Hepatocyte (in vitro differentiated cells): ENCODE results near the gene SUCLG2. TPM values are rescaled to one million over a fixed set of nuclear protein-coding genes. Genes with fewer than 3 reads are reported as not detected.

Experiments used
- DNase-seq: peaks from one replicate; pipeline ENCODE4 v3.0.0-alpha.2; 2016; ENCODE audit warnings: low spot score
- H2AFZ ChIP-seq: fragments of 200-600 bp; sonication (generic); 2 replicates; pipeline ENCODE4 v1.6.0; 2016; ENCODE audit warnings: antibody characterized with exemption, mild to moderate bottlenecking
- H3K27ac ChIP-seq: fragments of 200-600 bp; sonication (generic); 2 replicates; pipeline ENCODE4 v1.5.1; 2016; ENCODE audit warnings: mild to moderate bottlenecking
- H3K27me3 ChIP-seq: fragments of 200-600 bp; sonication (generic); 2 replicates; pipeline ENCODE4 v1.6.1; 2016
- H3K36me3 ChIP-seq: fragments of 200-600 bp; sonication (generic); replicated peaks from 2 replicates; pipeline ENCODE4 v1.5.1; 2016; ENCODE audit warnings: low read depth; ENCODE audit not compliant: insufficient read depth
- H3K4me1 ChIP-seq: fragments of 200-600 bp; sonication (generic); 2 replicates; pipeline ENCODE4 v1.5.1; 2016; ENCODE audit warnings: mild to moderate bottlenecking, moderate library complexity; ENCODE audit not compliant: insufficient read depth
- H3K4me2 ChIP-seq: fragments of 200-600 bp; sonication (generic); 2 replicates; pipeline ENCODE4 v1.6.0; 2016
- H3K4me3 ChIP-seq: fragments of 200-600 bp; sonication (generic); 2 replicates; pipeline ENCODE4 v1.5.1; 2016; ENCODE audit warnings: mild to moderate bottlenecking
- H3K79me2 ChIP-seq: fragments of 200-600 bp; sonication (generic); 2 replicates; pipeline ENCODE4 v1.6.0; 2017; ENCODE audit warnings: mild to moderate bottlenecking
- H3K9me2 ChIP-seq: fragments of 200-600 bp; sonication (generic); replicated peaks from 2 replicates; pipeline ENCODE4 v1.6.0; 2017; ENCODE audit warnings: mild to moderate bottlenecking; ENCODE audit not compliant: insufficient read depth
- H3K9me3 ChIP-seq: fragments of 200-600 bp; sonication (generic); 2 replicates; pipeline ENCODE4 v1.5.1; 2016; ENCODE audit warnings: low read depth, mild to moderate bottlenecking
- H4K20me1 ChIP-seq: fragments of 200-600 bp; sonication (generic); 2 replicates; pipeline ENCODE4 v1.6.0; 2016; ENCODE audit warnings: mild to moderate bottlenecking; ENCODE audit not compliant: insufficient read depth, poor library complexity, severe bottlenecking
- EZH2 ChIP-seq: fragments of 200-600 bp; sonication (generic); IDR thresholded peaks from 2 replicates; pipeline ENCODE4 v1.6.1; 2016; ENCODE audit warnings: antibody characterized with exemption, mild to moderate bottlenecking, borderline replicate concordance
- EZH2phosphoT487 ChIP-seq: fragments of 200-600 bp; sonication (generic); IDR thresholded peaks from one replicate; pipeline ENCODE4 v1.6.1; 2018; ENCODE audit warnings: antibody characterized with exemption, mild to moderate bottlenecking, low read depth, moderate library complexity; ENCODE audit not compliant: unreplicated experiment, severe bottlenecking
- WGBS: methylation state at CpG from one replicate; pipeline ENCODE4 v1.1.6; 2016; ENCODE audit warnings: low lambda C conversion rate; ENCODE audit errors: missing lambda C conversion rate; 5-methylcytosine and 5-hydroxymethylcytosine counted together
- polyA plus RNA-seq: library from polyadenylated mRNA; unstranded; fragments of >200 nt; fragmentation: Nextera tagmentation; extraction: Ambion mirVana; gene quantifications from 2 replicates; pipeline ENCODE4 v1.2.1, GENCODE V29; 2016
- total RNA-seq: library from RNA; depleted of rRNA; stranded (reverse); fragments of >200 nt; gene quantifications from 2 replicates; pipeline ENCODE4 v1.2.3, GENCODE V29; 2014
- TF ChIP-seq, protein P1 (sequence below): fragments of 200-600 bp; sonication (generic); IDR thresholded peaks from 2 replicates; pipeline ENCODE4 v1.5.1; 2016; ENCODE audit warnings: antibody characterized with exemption, mild to moderate bottlenecking; ENCODE audit not compliant: poor library complexity

SUCLG2 gene
- total and polyA plus RNA-seq, 2 experiments from 2014 or later: 58.0 to 94.2 TPM

DNA sequence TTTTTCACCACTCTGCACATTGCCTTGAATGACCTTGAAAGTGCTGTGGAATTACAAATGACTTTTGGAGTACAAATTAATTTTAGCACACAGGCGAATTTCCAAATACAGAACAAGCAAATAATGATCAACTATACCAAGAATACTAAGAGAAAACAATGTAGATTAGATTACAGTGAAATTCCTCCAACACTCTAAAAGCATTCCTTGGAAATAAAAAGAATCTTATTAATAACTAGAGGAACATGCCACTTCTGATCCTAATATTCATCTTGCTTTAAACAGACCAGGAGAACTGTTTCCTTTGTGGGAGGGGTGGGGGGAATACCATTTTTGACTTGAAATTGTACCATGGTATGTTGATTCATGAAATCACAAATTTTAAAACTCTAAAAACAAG is 167.5 kb downstream of the SUCLG2 start:
- H3K4me1 ChIP-seq: no peaks in the 10 kb centered on the region
- WGBS: 87% methylated on average over 1 of the region's 1 CpG
- H3K79me2 ChIP-seq: no peaks in the 10 kb centered on the region
- no peaks in the 10 kb centered on the region for H3K9me3 ChIP-seq
- H3K36me3 ChIP-seq: no peaks in the 10 kb centered on the region
- H3K4me2 ChIP-seq: no peak overlapping the region
- H2AFZ ChIP-seq: no peak overlapping the region
- H3K27ac ChIP-seq: no peak overlapping the region
- TF ChIP-seq, protein P1, sequence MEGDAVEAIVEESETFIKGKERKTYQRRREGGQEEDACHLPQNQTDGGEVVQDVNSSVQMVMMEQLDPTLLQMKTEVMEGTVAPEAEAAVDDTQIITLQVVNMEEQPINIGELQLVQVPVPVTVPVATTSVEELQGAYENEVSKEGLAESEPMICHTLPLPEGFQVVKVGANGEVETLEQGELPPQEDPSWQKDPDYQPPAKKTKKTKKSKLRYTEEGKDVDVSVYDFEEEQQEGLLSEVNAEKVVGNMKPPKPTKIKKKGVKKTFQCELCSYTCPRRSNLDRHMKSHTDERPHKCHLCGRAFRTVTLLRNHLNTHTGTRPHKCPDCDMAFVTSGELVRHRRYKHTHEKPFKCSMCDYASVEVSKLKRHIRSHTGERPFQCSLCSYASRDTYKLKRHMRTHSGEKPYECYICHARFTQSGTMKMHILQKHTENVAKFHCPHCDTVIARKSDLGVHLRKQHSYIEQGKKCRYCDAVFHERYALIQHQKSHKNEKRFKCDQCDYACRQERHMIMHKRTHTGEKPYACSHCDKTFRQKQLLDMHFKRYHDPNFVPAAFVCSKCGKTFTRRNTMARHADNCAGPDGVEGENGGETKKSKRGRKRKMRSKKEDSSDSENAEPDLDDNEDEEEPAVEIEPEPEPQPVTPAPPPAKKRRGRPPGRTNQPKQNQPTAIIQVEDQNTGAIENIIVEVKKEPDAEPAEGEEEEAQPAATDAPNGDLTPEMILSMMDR: no peak
- TF ChIP-seq EZH2phosphoT487 (no peak), EZH2 (no peak)
- H4K20me1 ChIP-seq: no peaks in the 10 kb centered on the region
- no peaks in the 10 kb centered on the region for H3K27me3 ChIP-seq
- no peak for DNase-seq
- H3K9me2 ChIP-seq: no peaks in the 10 kb centered on the region
- no peak overlapping the region for H3K4me3 ChIP-seq

DNA sequence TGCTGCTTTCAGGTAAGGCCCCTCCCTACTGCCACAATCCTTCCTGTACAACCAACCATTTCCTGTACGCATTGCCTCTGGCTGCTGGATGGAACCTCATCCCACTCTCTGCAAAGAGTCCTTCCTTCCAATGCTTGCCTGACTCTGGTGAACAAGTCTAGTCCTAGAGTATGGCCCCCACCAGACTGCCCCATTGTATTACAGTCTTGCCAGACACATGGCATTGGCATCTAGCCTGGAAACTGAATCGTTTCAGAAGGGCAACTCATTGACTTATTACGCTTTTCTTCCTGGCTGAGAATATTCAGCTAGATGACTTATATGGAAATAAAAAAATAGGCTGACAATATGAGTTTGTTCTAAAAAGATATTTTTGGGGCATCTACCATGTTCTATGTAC is 170.3 kb downstream of the SUCLG2 start:
- Histone ChIP-seq H3K27ac (no peak overlapping the region), H3K4me3 (no peak overlapping the region), H3K4me1 (no peaks in the 10 kb centered on the region), H3K9me2 (no peaks in the 10 kb centered on the region), H3K36me3 (no peaks in the 10 kb centered on the region), H3K27me3 (no peaks in the 10 kb centered on the region), H2AFZ (no peak overlapping the region), H4K20me1 (no peaks in the 10 kb centered on the region), H3K9me3 (no peaks in the 10 kb centered on the region), H3K4me2 (no peak overlapping the region), H3K79me2 (no peaks in the 10 kb centered on the region)
- TF ChIP-seq EZH2phosphoT487 (no peak), EZH2 (no peak)
- TF ChIP-seq, protein P1: no peak
- DNase-seq: no peak
- WGBS: 100% methylated on average over 3 of the region's 3 CpGs

DNA sequence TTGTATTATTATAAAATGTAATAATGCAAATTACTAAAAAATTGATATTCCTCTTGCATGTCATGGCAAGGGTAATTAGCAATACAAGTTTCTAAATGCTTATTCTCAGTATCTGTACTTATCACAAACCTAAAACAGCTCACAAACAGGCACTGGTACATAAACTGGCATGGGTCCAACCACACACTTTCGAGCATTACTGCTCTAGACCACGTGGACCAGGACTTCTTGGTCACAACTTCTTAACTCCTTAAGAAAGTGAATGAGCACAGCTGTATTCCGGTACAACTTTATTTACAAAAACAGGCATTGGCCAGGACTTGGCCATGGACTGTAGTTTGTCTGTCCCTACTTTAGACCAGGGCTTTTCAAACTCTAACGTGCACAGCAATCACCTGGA is 173.3 kb downstream of the SUCLG2 start:
- H3K27me3 ChIP-seq: no peaks in the 10 kb centered on the region
- H3K4me2 ChIP-seq: no peak overlapping the region
- no peaks in the 10 kb centered on the region for H3K79me2 ChIP-seq
- H2AFZ ChIP-seq: no peak overlapping the region
- whole genome bisulfite sequencing: 86% methylated on average over 4 of the region's 4 CpGs
- H4K20me1 ChIP-seq: no peaks in the 10 kb centered on the region
- no peak overlapping the region for H3K27ac ChIP-seq
- no peaks in the 10 kb centered on the region for H3K36me3 ChIP-seq
- no peak for TF ChIP-seq EZH2
- TF ChIP-seq, protein P1: no peak
- TF ChIP-seq EZH2phosphoT487: no peak
- H3K9me3 ChIP-seq: no peaks in the 10 kb centered on the region
- H3K4me3 ChIP-seq: no peak overlapping the region
- no peaks in the 10 kb centered on the region for H3K4me1 ChIP-seq
- H3K9me2 ChIP-seq: no peaks in the 10 kb centered on the region
- no peak for DNase-seq

DNA sequence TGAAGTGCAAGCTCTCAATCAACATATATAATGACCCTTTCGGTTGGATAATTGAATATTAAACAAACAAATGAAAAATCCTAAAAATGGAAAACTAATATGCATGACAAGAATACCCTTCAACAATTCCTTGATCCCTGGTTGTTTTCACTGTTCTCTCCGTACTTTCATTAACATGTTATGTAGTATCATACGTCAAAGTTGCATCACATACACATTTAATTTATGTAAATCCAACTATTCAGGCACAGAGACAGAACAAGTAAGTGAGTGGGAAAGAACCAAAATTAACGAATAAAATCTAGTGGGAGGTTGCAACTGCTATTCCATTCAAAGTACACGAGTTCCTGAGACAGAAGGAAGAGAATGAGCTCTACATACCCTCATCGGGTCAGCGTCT is 176.0 kb downstream of the SUCLG2 start:
- Histone ChIP-seq H3K79me2 (no peaks in the 10 kb centered on the region), H3K27me3 (no peaks in the 10 kb centered on the region), H3K4me3 (no peak overlapping the region), H4K20me1 (no peaks in the 10 kb centered on the region), H3K9me2 (no peaks in the 10 kb centered on the region), H2AFZ (no peak overlapping the region), H3K9me3 (no peaks in the 10 kb centered on the region), H3K4me2 (no peak overlapping the region), H3K4me1 (no peaks in the 10 kb centered on the region), H3K36me3 (no peaks in the 10 kb centered on the region), H3K27ac (no peak overlapping the region)
- DNase-seq: no peak
- no peak for TF ChIP-seq EZH2phosphoT487
- no peak for TF ChIP-seq EZH2
- TF ChIP-seq, protein P1: no peak
- 99% methylated on average over 7 of the region's 7 CpGs for WGBS
